KMS-11 (cell line): ENCODE measurements around the gene FSD1.

Experiments used
- H2AFZ ChIP-seq: fragments of 200-600 bp; sonication (generic); 2 replicates; pipeline ENCODE4 v1.6.1; 2016; ENCODE audit warnings: antibody characterized with exemption, mixed run types, low read depth
- H3K27ac ChIP-seq: fragments of 200-600 bp; sonication (generic); 2 replicates; pipeline ENCODE4 v1.6.1; 2016; ENCODE audit warnings: mild to moderate bottlenecking, mixed run types
- H3K27me3 ChIP-seq: fragments of 200-600 bp; sonication (generic); 2 replicates; pipeline ENCODE4 v1.6.1; 2017; ENCODE audit warnings: mild to moderate bottlenecking, low read depth, mixed run types, moderate library complexity; ENCODE audit not compliant: insufficient read depth
- H3K36me3 ChIP-seq: fragments of 200-600 bp; sonication (generic); 2 replicates; pipeline ENCODE4 v1.6.1; 2017; ENCODE audit warnings: mild to moderate bottlenecking, mixed run types; ENCODE audit not compliant: insufficient read depth
- H3K4me1 ChIP-seq: fragments of 200-600 bp; sonication (generic); 2 replicates; pipeline ENCODE4 v1.6.1; 2016; ENCODE audit warnings: mild to moderate bottlenecking, low read depth, mixed run types; ENCODE audit not compliant: poor library complexity, severe bottlenecking
- H3K4me2 ChIP-seq: fragments of 200-600 bp; sonication (generic); 2 replicates; pipeline ENCODE4 v1.7.0; 2016; ENCODE audit warnings: mild to moderate bottlenecking, mixed run types
- H3K4me3 ChIP-seq: fragments of 200-600 bp; sonication (generic); IDR thresholded peaks from 2 replicates; pipeline ENCODE4 v1.6.1; 2017; ENCODE audit warnings: low read depth, low read length, mixed read lengths; ENCODE audit not compliant: insufficient read depth
- H3K79me2 ChIP-seq: fragments of 200-600 bp; sonication (generic); 2 replicates; pipeline ENCODE4 v1.6.1; 2016; ENCODE audit warnings: low read depth, mixed run types; ENCODE audit not compliant: insufficient read depth
- H3K9ac ChIP-seq: fragments of 200-600 bp; sonication (generic); 2 replicates; pipeline ENCODE4 v1.6.1; 2016; ENCODE audit warnings: mild to moderate bottlenecking, mixed run types
- H4K20me1 ChIP-seq: fragments of 200-600 bp; sonication (generic); 2 replicates; pipeline ENCODE4 v1.6.1; 2016; ENCODE audit warnings: mild to moderate bottlenecking, mixed run types; ENCODE audit not compliant: insufficient read depth
- CTCF ChIP-seq: fragments of 200-600 bp; sonication (generic); conservative IDR thresholded peaks from 2 replicates; pipeline ENCODE4 v1.6.1; 2017; ENCODE audit warnings: low read depth, mild to moderate bottlenecking, antibody characterized with exemption, low read length, moderate library complexity, mixed read lengths

The FSD1 gene

GRCh38 chr19:4350726-4351125, 46.3 kb downstream of the FSD1 start:
- H3K9ac ChIP-seq = no peak overlapping the region
- no peaks in the 10 kb centered on the region for H3K36me3 ChIP-seq
- no peak overlapping the region for H2AFZ ChIP-seq
- H3K4me2 ChIP-seq = no peak overlapping the region
- no peaks in the 10 kb centered on the region for H4K20me1 ChIP-seq
- no peaks in the 10 kb centered on the region for H3K79me2 ChIP-seq
- H3K27me3 ChIP-seq = no peaks in the 10 kb centered on the region
- no peaks in the 10 kb centered on the region for H3K4me1 ChIP-seq
- TF ChIP-seq CTCF = no peak
- no peak overlapping the region for H3K27ac ChIP-seq
- H3K4me3 ChIP-seq = no peak overlapping the region

- no peak overlapping the region for H3K9ac ChIP-seq
- H3K36me3 ChIP-seq = no peaks in the 10 kb centered on the region
- no peaks in the 10 kb centered on the region for H3K79me2 ChIP-seq
- no peak overlapping the region for H3K4me3 ChIP-seq
- H3K27ac ChIP-seq = no peak overlapping the region
- TF ChIP-seq CTCF = peak; percentile 79
- H2AFZ ChIP-seq = no peak overlapping the region
- no peak overlapping the region for H3K4me2 ChIP-seq
- no peaks in the 10 kb centered on the region for H3K27me3 ChIP-seq
- H3K4me1 ChIP-seq = no peaks in the 10 kb centered on the region
- no peaks in the 10 kb centered on the region for H4K20me1 ChIP-seq
These were observed 48.3 kb downstream of the FSD1 start for GRCh38 chr19:4352701-4353121.

GRCh38 chr19:4354282-4354681, 49.9 kb downstream of the FSD1 start:
- no peaks in the 10 kb centered on the region for H3K27me3 ChIP-seq
- no peak overlapping the region for H3K9ac ChIP-seq
- H2AFZ ChIP-seq = no peak overlapping the region
- H3K4me1 ChIP-seq = no peaks in the 10 kb centered on the region
- no peaks in the 10 kb centered on the region for H3K36me3 ChIP-seq
- H3K4me2 ChIP-seq = no peak overlapping the region
- no peak for TF ChIP-seq CTCF
- no peaks in the 10 kb centered on the region for H4K20me1 ChIP-seq
- H3K27ac ChIP-seq = no peak overlapping the region
- no peaks in the 10 kb centered on the region for H3K79me2 ChIP-seq
- no peak overlapping the region for H3K4me3 ChIP-seq

- no peak overlapping the region for H3K4me3 ChIP-seq
- H3K36me3 ChIP-seq = no peaks in the 10 kb centered on the region
- H3K27me3 ChIP-seq = no peaks in the 10 kb centered on the region
- H4K20me1 ChIP-seq = no peaks in the 10 kb centered on the region
- no peak overlapping the region for H2AFZ ChIP-seq
- no peak overlapping the region for H3K4me2 ChIP-seq
- no peaks in the 10 kb centered on the region for H3K79me2 ChIP-seq
- no peaks in the 10 kb centered on the region for H3K4me1 ChIP-seq
- H3K27ac ChIP-seq = no peak overlapping the region
- H3K9ac ChIP-seq = no peak overlapping the region
- no peak for TF ChIP-seq CTCF
These were observed 50.5 kb downstream of the FSD1 start for GRCh38 chr19:4354897-4355296.
